Keratinocyte (primary cell): ENCODE data around the gene EWSR1. TPM values are rescaled to one million over a fixed set of nuclear protein-coding genes. Genes with fewer than 3 reads are reported as not detected.

Source experiments
- DNase-seq: peaks from one replicate; pipeline ENCODE4 v3.0.0-alpha.2; 2011; ENCODE audit warnings: low read depth, missing footprints, low spot score
- FAIRE-seq: peaks from 2 replicates; lab custom pipeline; 2011; peaks lifted over from hg19 to GRCh38; lab: Jason Lieb, UNC
- H2AFZ ChIP-seq: 2 replicates; pipeline ENCODE4 v1.6.0; 2012; ENCODE audit warnings: low read length, control low read depth, inconsistent platforms; ENCODE audit not compliant: control insufficient read depth
- H3K27ac ChIP-seq: 2 replicates; pipeline ENCODE4 v1.5.1; 2011; ENCODE audit warnings: low read length; ENCODE audit not compliant: control insufficient read depth, insufficient read depth
- H3K27me3 ChIP-seq: 3 replicates; pipeline ENCODE4 v1.6.0; 2011; ENCODE audit warnings: low read length; ENCODE audit not compliant: control insufficient read depth, insufficient read depth; ENCODE audit errors: extremely low read depth
- H3K36me3 ChIP-seq, 2 experiments: 2 replicates in 1 of 2; 3 replicates in 1 of 2; pipeline ENCODE4 v1.5.1; 2011; ENCODE audit warnings: low read length in 2 of 2, mild to moderate bottlenecking in 1 of 2; ENCODE audit not compliant: control insufficient read depth in 2 of 2, insufficient read depth in 2 of 2; ENCODE audit errors: extremely low read depth in 1 of 2
- H3K4me1 ChIP-seq: 3 replicates; pipeline ENCODE4 v1.5.1; 2011; ENCODE audit warnings: low read length; ENCODE audit not compliant: control insufficient read depth, insufficient read depth; ENCODE audit errors: extremely low read depth
- H3K4me2 ChIP-seq: 3 replicates; pipeline ENCODE4 v1.6.0; 2011; ENCODE audit warnings: low read depth, low read length; ENCODE audit not compliant: control insufficient read depth, insufficient read depth; ENCODE audit errors: extremely low read depth
- H3K4me3 ChIP-seq, 3 experiments: fragments of 200-600 bp in 1 of 3; sonication (generic) in 1 of 3; 2 replicates in 2 of 3; 3 replicates in 1 of 3; pipeline ENCODE4 v1.5.1; 2011 to 2016; ENCODE audit warnings: low read length in 3 of 3, mild to moderate bottlenecking in 3 of 3, control low read depth in 2 of 3, inconsistent platforms in 1 of 3, low read depth in 1 of 3, mixed read lengths in 1 of 3, mixed run types in 1 of 3, moderate library complexity in 1 of 3; ENCODE audit not compliant: control insufficient read depth in 2 of 3, insufficient read depth in 2 of 3; ENCODE audit errors: extremely low read depth in 1 of 3
- H3K79me2 ChIP-seq: 2 replicates; pipeline ENCODE4 v1.6.0; 2012; ENCODE audit warnings: low read length; ENCODE audit not compliant: control insufficient read depth, insufficient read depth
- H3K9ac ChIP-seq: 3 replicates; pipeline ENCODE4 v1.6.0; 2011; ENCODE audit warnings: low read length; ENCODE audit not compliant: control insufficient read depth, insufficient read depth; ENCODE audit errors: extremely low read depth
- H3K9me1 ChIP-seq: 3 replicates; pipeline ENCODE4 v1.6.0; 2011; ENCODE audit warnings: low read length; ENCODE audit not compliant: control insufficient read depth, insufficient read depth; ENCODE audit errors: extremely low read depth
- H3K9me3 ChIP-seq: 2 replicates; pipeline ENCODE4 v1.5.1; 2012; ENCODE audit warnings: low read depth, low read length; ENCODE audit not compliant: control insufficient read depth
- H4K20me1 ChIP-seq: 3 replicates; pipeline ENCODE4 v1.6.0; 2011; ENCODE audit warnings: low read length; ENCODE audit not compliant: control insufficient read depth, insufficient read depth; ENCODE audit errors: extremely low read depth
- EZH2 ChIP-seq: IDR thresholded peaks from one replicate; pipeline ENCODE4 v1.6.1; 2012; ENCODE audit warnings: inconsistent platforms, mild to moderate bottlenecking, low read length, moderate library complexity
- dilution Hi-C: fragments of 300-500 bp; cut with MboI; formaldehyde crosslinking; loops from one replicate; pipeline ENCODE4 v1.7.0; 2020; ENCODE audit warnings: low sequenced_read_pairs; ENCODE audit not compliant: extremely low pct_ligation_motif_present
- polyA plus RNA-seq, 5 experiments: library from polyadenylated mRNA; depleted of rRNA in 3 of 5; stranded (reverse) in 3 of 5; stranded (forward) in 1 of 5; unstranded in 1 of 5; fragments of >200 nt; gene quantifications; 1 replicate in 1 of 5; 2 replicates in 3 of 5; 3 replicates in 1 of 5; pipeline versions ENCODE4 v1.2.1 to v1.2.3, GENCODE V29; 2011 to 2012; ENCODE audit warnings: missing spikeins in 2 of 5, low read depth in 1 of 5, low replicate concordance in 1 of 5
- TF ChIP-seq, protein P1 (sequence below), 3 experiments: IDR thresholded peaks in 1 of 3; conservative IDR thresholded peaks in 1 of 3; optimal IDR thresholded peaks in 1 of 3; 2 replicates in 2 of 3; 3 replicates in 1 of 3; pipeline versions ENCODE3 to v1.5.1; 2011; ENCODE audit warnings: low read length in 3 of 3, mild to moderate bottlenecking in 3 of 3, moderate library complexity in 2 of 3, control low read depth in 1 of 3, inconsistent platforms in 1 of 3; ENCODE audit not compliant: insufficient read depth in 2 of 3; ENCODE audit errors: extremely low read depth in 1 of 3

Gene EWSR1
- polyA plus RNA-seq, 1 donor (not counting 4 experiments of a cell fraction or from before 2014, with no cell fraction given): 245 TPM

- no peak for FAIRE-seq
- H3K27ac ChIP-seq: no peak overlapping the region
- dilution Hi-C loops: no loop called here
- H3K9me3 ChIP-seq: no peaks in the 10 kb centered on the region
- no peak overlapping the region for H3K4me2 ChIP-seq
- H3K4me1 ChIP-seq: peaks cover 53% of the 10 kb centered on the region
- H3K79me2 ChIP-seq: no peaks in the 10 kb centered on the region
- no peaks in the 10 kb centered on the region for H3K27me3 ChIP-seq
- peaks cover 28 to 61% of the 10 kb centered on the region in 2 experiments for H3K36me3 ChIP-seq
- H3K9me1 ChIP-seq: peaks cover 7% of the 10 kb centered on the region
- H4K20me1 ChIP-seq: peaks cover 15% of the 10 kb centered on the region
- H3K9ac ChIP-seq: no peak overlapping the region
- no peak overlapping the region for H2AFZ ChIP-seq
- TF ChIP-seq, protein P1, sequence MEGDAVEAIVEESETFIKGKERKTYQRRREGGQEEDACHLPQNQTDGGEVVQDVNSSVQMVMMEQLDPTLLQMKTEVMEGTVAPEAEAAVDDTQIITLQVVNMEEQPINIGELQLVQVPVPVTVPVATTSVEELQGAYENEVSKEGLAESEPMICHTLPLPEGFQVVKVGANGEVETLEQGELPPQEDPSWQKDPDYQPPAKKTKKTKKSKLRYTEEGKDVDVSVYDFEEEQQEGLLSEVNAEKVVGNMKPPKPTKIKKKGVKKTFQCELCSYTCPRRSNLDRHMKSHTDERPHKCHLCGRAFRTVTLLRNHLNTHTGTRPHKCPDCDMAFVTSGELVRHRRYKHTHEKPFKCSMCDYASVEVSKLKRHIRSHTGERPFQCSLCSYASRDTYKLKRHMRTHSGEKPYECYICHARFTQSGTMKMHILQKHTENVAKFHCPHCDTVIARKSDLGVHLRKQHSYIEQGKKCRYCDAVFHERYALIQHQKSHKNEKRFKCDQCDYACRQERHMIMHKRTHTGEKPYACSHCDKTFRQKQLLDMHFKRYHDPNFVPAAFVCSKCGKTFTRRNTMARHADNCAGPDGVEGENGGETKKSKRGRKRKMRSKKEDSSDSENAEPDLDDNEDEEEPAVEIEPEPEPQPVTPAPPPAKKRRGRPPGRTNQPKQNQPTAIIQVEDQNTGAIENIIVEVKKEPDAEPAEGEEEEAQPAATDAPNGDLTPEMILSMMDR (optimal IDR thresholded peaks at IDR 0.05 in 1 of 3, IDR thresholded peaks at IDR 0.05 in 1 of 3, conservative IDR thresholded peaks at IDR 0.05 in 1 of 3; ENCODE audit: extremely low read depth in 1 of 3, insufficient read depth in 2 of 3, low read length in 3 of 3): no peak
- no peak for TF ChIP-seq EZH2
- no peak overlapping the region for H3K4me3 ChIP-seq
- DNase-seq: no peak
These were observed 73.7 kb downstream of the EWSR1 start for GRCh38 chr22:29341849-29342127.

- no peak for FAIRE-seq
- no peak for DNase-seq
- dilution Hi-C loops: no loop called here
- Histone ChIP-seq H2AFZ (no peak overlapping the region), H3K4me2 (no peak overlapping the region), H3K9me3 (no peaks in the 10 kb centered on the region), H3K9ac (no peak overlapping the region), H3K4me1 (peaks cover 53% of the 10 kb centered on the region), H3K36me3 (peaks cover 28 to 61% of the 10 kb centered on the region in 2 experiments), H3K9me1 (peaks cover 7% of the 10 kb centered on the region), H3K79me2 (no peaks in the 10 kb centered on the region), H3K27ac (no peak overlapping the region), H3K4me3 (no peak overlapping the region), H4K20me1 (peaks cover 15% of the 10 kb centered on the region), H3K27me3 (no peaks in the 10 kb centered on the region)
- no peak for TF ChIP-seq EZH2
- TF ChIP-seq, protein P1 (optimal IDR thresholded peaks at IDR 0.05 in 1 of 3, IDR thresholded peaks at IDR 0.05 in 1 of 3, conservative IDR thresholded peaks at IDR 0.05 in 1 of 3; ENCODE audit: extremely low read depth in 1 of 3, insufficient read depth in 2 of 3, low read length in 3 of 3): no peak
These were observed 74.1 kb downstream of the EWSR1 start for GRCh38 chr22:29342177-29342576.
